Stimulated activated CD4-positive, alpha-beta T cell treated with anti-CD3 and anti-CD28 coated beads, Interleukin-1b, Interleukin-23, amount 100 ng/mL, for 24 hours (primary cell): ENCODE data around the gene DCDC1.
"Not testable (repeated sequence)": the region's sequence is repeated elsewhere in the genome, so short reads cannot be mapped to it uniquely, and the experiment has no call there.

ENCODE experiments used
- DNase-seq, 4 experiments: peaks; one replicate each; pipeline ENCODE4 v3.0.0-alpha.2; 2020; ENCODE audit warnings: low read depth in 4 of 4, low spot score in 1 of 4

The DCDC1 gene

GRCh38 chr11:30991376-30991775 lies 378.2 kb downstream of the DCDC1 start:
- no peak for DNase-seq

- DNase-seq, result no peak
Measured at GRCh38 chr11:30990625-30991296, 378.8 kb downstream of the DCDC1 start.

- no peak for DNase-seq
Measured at GRCh38 chr11:30987819-30988218, 381.7 kb downstream of the DCDC1 start.

- no peak for DNase-seq
Measured at GRCh38 chr11:30985536-30985935, 384.0 kb downstream of the DCDC1 start.

- DNase-seq, result no peak
Measured at GRCh38 chr11:30984827-30985226, 384.7 kb downstream of the DCDC1 start.

- no peak for DNase-seq
Measured at GRCh38 chr11:30984442-30984816, 385.1 kb downstream of the DCDC1 start.

- DNase-seq, result no peak
Measured at GRCh38 chr11:30983776-30984441, 385.6 kb downstream of the DCDC1 start.

- DNase-seq, result no peak
Measured at GRCh38 chr11:30983143-30983542, 386.4 kb downstream of the DCDC1 start.

GRCh38 chr11:30967579-30967978 lies 402.0 kb downstream of the DCDC1 start:
- no peak for DNase-seq

GRCh38 chr11:30960387-30960992 lies 409.0 kb downstream of the DCDC1 start:
- no peak for DNase-seq

GRCh38 chr11:30956751-30957150 lies 412.8 kb downstream of the DCDC1 start:
- no peak for DNase-seq

- DNase-seq, result no peak
Measured at GRCh38 chr11:30949838-30950237, 419.7 kb downstream of the DCDC1 start.

GRCh38 chr11:30947715-30948114 lies 421.8 kb downstream of the DCDC1 start:
- DNase-seq, result not testable (repeated sequence)

- no peak for DNase-seq
Measured at GRCh38 chr11:30938810-30939209, 430.7 kb downstream of the DCDC1 start.

GRCh38 chr11:30938171-30938570 lies 431.4 kb downstream of the DCDC1 start:
- DNase-seq, result no peak

- no peak for DNase-seq
Measured at GRCh38 chr11:30936491-30936890, 433.0 kb downstream of the DCDC1 start.

- no peak for DNase-seq
Measured at GRCh38 chr11:30935861-30936260, 433.7 kb downstream of the DCDC1 start.

- no peak for DNase-seq
Measured at GRCh38 chr11:30926130-30926529, 443.4 kb downstream of the DCDC1 start.

GRCh38 chr11:30921811-30922210 lies 447.7 kb downstream of the DCDC1 start:
- no peak for DNase-seq

- no peak for DNase-seq
Measured at GRCh38 chr11:30919389-30920152, 450.0 kb downstream of the DCDC1 start.

GRCh38 chr11:30917859-30918478 lies 451.6 kb downstream of the DCDC1 start:
- no peak for DNase-seq
